Measurements from ENCODE around the gene TTC23L. TPM values are rescaled to one million over a fixed set of nuclear protein-coding genes. Genes with fewer than 3 reads are reported as not detected.

Gene TTC23L
- total RNA-seq, 4 donors from 2014 or later = 0.38 to 3.2 (median 0.94) TPM

GRCh38 chr5:34881246-34881645 is 42.3 kb downstream of the TTC23L start:
- no peak overlapping the region for H3K4me3 ChIP-seq (ENCODE audit: low read depth, poor library complexity, severe bottlenecking)
- intact Hi-C loops (cut with DNase I; ENCODE audit: low total_unique reads) = no loop called here
- no peak for DNase-seq (ENCODE audit: low spot score in 2 of 2)
- TF ChIP-seq POLR2A (IDR thresholded peaks at IDR 0.05) = no peak
- TF ChIP-seq, protein P1, sequence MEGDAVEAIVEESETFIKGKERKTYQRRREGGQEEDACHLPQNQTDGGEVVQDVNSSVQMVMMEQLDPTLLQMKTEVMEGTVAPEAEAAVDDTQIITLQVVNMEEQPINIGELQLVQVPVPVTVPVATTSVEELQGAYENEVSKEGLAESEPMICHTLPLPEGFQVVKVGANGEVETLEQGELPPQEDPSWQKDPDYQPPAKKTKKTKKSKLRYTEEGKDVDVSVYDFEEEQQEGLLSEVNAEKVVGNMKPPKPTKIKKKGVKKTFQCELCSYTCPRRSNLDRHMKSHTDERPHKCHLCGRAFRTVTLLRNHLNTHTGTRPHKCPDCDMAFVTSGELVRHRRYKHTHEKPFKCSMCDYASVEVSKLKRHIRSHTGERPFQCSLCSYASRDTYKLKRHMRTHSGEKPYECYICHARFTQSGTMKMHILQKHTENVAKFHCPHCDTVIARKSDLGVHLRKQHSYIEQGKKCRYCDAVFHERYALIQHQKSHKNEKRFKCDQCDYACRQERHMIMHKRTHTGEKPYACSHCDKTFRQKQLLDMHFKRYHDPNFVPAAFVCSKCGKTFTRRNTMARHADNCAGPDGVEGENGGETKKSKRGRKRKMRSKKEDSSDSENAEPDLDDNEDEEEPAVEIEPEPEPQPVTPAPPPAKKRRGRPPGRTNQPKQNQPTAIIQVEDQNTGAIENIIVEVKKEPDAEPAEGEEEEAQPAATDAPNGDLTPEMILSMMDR (IDR thresholded peaks at IDR 0.05) = no peak

DNA sequence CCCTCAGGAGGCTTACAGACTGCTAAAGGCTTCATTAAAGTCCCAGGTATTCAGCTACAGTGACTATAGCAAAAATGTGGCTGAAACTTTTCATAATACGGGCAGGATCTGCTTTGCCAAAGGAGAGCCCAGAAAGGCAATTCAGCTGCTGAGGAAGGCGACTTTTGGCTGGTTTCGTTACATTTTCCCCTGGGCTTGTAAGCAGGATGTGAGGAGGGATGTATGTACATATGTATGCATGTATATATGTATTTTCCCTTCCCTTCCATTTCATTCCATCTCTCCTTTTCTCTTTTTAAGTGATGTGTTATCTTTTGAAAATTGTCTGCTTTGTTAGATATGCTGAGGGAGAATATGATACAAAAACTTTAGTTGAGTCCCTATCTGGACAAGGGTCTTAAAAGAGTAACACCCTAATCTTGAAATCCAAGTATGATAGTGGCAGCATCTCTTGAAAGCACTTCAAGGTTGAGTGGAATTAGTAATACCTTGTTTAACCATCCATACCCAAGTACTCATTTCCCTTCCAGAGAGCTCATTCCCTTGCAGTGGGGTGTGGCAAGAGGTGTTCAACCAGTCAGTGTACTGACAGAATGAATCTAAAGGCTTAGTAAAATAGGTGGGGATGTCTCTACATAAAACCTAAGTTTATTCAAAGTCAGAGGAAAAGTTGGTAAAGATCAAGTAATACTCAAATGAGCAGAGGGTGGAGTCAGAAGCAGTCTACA is 47.6 kb downstream of the TTC23L start:
- TF ChIP-seq POLR2A (IDR thresholded peaks at IDR 0.05) = no peak
- TF ChIP-seq, protein P1 (IDR thresholded peaks at IDR 0.05) = no peak
- WGBS, 2 donors = 85 to 92% methylated on average over 3 of the region's 3 CpGs
- H3K4me3 ChIP-seq (ENCODE audit: low read depth, poor library complexity, severe bottlenecking) = no peak overlapping the region
- DNase-seq (ENCODE audit: low spot score in 2 of 2) = no peak
- intact Hi-C loops (cut with DNase I; ENCODE audit: low total_unique reads) = no loop called here

DNA sequence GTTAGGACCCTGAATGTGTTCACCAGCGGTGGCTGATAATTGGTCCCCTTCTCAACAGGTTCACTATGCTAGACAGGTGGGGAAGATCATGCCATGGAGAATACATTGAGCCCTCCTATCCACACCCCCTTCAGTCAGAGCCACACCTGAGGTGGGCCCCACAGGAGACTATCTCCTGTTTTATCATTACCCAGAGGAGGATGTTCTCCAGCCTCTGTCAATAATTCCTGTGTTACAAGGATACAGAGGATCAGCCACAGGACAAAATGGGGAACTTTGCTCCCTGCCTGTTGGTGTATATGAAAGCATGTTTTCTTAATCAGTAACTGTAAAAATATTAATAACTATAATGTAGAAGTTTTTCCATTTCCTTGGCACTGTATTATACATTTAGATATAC is 50.4 kb downstream of the TTC23L start:
- DNase-seq (ENCODE audit: low spot score in 2 of 2) = no peak
- WGBS, 2 donors = 93 to 100% methylated on average over 1 of the region's 1 CpG
- no peak overlapping the region for H3K4me3 ChIP-seq (ENCODE audit: low read depth, poor library complexity, severe bottlenecking)
- TF ChIP-seq, protein P1 (IDR thresholded peaks at IDR 0.05) = no peak
- TF ChIP-seq POLR2A (IDR thresholded peaks at IDR 0.05) = no peak
- intact Hi-C loops (cut with DNase I; ENCODE audit: low total_unique reads) = no loop called here

DNA sequence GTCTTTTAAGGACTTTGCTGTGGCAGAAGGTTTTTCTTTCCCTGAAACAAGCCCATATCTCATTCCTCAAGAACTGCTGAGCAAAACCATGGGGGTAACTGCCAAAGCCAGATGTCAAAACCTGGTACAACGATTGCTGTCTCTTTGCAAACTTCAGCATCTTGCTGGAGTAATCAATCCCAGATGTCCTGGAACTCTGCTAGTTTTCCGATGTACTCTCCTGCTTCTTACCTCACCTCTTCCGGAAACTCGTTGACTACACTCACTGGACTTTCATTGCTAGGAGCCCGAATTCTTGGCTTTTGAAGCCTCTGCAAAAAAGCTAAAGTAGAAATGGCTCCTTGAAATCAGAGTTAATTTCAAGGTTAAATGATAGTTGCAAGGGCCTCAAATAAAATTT is 53.0 kb downstream of the TTC23L start:
- TF ChIP-seq, protein P1 (IDR thresholded peaks at IDR 0.05) = no peak
- no peak for TF ChIP-seq POLR2A (IDR thresholded peaks at IDR 0.05)
- intact Hi-C loops (cut with DNase I; ENCODE audit: low total_unique reads) = no loop called here
- no peak overlapping the region for H3K4me3 ChIP-seq (ENCODE audit: low read depth, poor library complexity, severe bottlenecking)
- peak in 1 of 2 donors; percentile 60 for DNase-seq (ENCODE audit: low spot score in 2 of 2)
- WGBS, 2 donors = 56 to 58% methylated on average over 5 of the region's 5 CpGs

- H3K4me3 ChIP-seq (ENCODE audit: low read depth, poor library complexity, severe bottlenecking) = no peak overlapping the region
- DNase-seq (ENCODE audit: low spot score in 2 of 2) = no peak
- WGBS, 2 donors = 83 to 88% methylated on average over 6 of the region's 6 CpGs
- TF ChIP-seq, protein P1 (IDR thresholded peaks at IDR 0.05) = no peak
- TF ChIP-seq POLR2A (IDR thresholded peaks at IDR 0.05) = no peak
- intact Hi-C loops (cut with DNase I; ENCODE audit: low total_unique reads) = no loop called here
These were observed 53.5 kb downstream of the TTC23L start for GRCh38 chr5:34892414-34892813.

DNA sequence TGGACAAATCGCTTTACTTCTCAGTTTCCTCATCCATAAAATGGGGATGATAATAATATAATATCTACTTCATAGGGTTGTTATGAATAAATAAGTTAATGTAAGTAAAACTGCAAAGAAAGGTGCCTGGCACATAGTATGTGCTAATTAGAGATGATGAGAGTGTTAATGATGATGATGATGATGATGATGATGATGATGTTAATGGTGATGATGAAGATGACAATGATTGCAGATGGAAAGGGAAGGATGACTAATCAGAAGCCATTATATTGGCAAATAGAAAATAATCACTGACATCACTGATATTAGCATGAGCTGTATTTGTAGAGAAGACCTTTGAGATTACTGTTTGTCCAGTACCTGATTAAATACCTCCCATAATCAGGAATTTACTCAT is 55.8 kb downstream of the TTC23L start:
- TF ChIP-seq POLR2A (IDR thresholded peaks at IDR 0.05) = no peak
- TF ChIP-seq, protein P1 (IDR thresholded peaks at IDR 0.05) = no peak
- 86 to 95% methylated on average over 1 of the region's 1 CpG for WGBS, 2 donors
- no peak overlapping the region for H3K4me3 ChIP-seq (ENCODE audit: low read depth, poor library complexity, severe bottlenecking)
- intact Hi-C loops (cut with DNase I; ENCODE audit: low total_unique reads) = loop anchor here (5.0 kb wide), 2 partner anchors 377 to 407 kb away; no protein-coding TSS in a partner anchor
- no peak for DNase-seq (ENCODE audit: low spot score in 2 of 2)

Data from lower leg skin (tissue), 4 donors.